Measurements from ENCODE around the gene APPL2. TPM values are rescaled to one million over a fixed set of nuclear protein-coding genes. Genes with fewer than 3 reads are reported as not detected.

Gene APPL2
- total and polyA plus RNA-seq, 2 of the 13 experiments (the other 11 are each of a cell fraction or from before 2014, with no cell fraction given), result 9.9 to 11.1 TPM

DNA sequence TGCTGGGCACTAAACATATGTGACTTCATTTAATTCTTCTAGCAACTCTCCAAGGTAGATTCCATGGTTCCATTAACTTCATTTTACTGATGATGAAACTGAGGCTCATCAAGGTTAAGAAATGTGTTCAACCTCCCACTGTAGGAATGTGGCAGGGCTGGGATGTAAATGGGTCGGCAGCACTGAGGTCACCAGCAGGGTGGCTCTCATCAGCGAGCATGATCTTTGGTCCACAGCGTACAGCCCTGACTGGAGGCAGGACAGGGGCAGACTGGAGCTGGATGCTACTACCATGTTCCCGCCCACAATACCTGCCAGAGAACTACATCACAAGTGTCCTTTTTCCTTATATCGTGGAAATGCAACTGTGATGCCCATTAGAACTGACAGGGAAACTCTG, 4.6 kb downstream of the APPL2 start:
- Histone ChIP-seq H3K9ac (ENCODE audit: insufficient read depth, low read depth, low read length) (no peak overlapping the region), H3K4me1 (ENCODE audit: insufficient read depth, low read length) (peaks cover 35% of the 10 kb centered on the region), H3K4me2 (ENCODE audit: low read depth, low read length) (no peak overlapping the region), H3K27ac (ENCODE audit: extremely low read length, insufficient read depth, low read length) (no peak overlapping the region), H3K4me3 (replicated peaks in 1 of 3; ENCODE audit: insufficient read depth in 1 of 3, low read depth in 2 of 3, low read length in 3 of 3) (no peak overlapping the region), H3K36me3 (replicated peaks in 1 of 2; ENCODE audit: control insufficient read depth in 1 of 2, insufficient read depth in 2 of 2, low read length in 2 of 2) (peaks cover 5 to 13% of the 10 kb centered on the region in 2 experiments; a peak in 4 of 5 replicates), H4K20me1 (ENCODE audit: insufficient read depth, low read length) (no peaks in the 10 kb centered on the region; the same call in 1 of the 2 replicates), H3K9me3 (ENCODE audit: low read length) (no peaks in the 10 kb centered on the region), H3K27me3 (ENCODE audit: control insufficient read depth in 1 of 2, insufficient read depth in 2 of 2, low read length in 2 of 2) (peaks cover 0 to under 1% of the 10 kb centered on the region in 2 experiments; a peak in 2 of 5 replicates), H3K79me2 (ENCODE audit: insufficient read depth, low read length) (peaks cover 21% of the 10 kb centered on the region), H2AFZ (ENCODE audit: low read length) (no peak overlapping the region)
- in situ Hi-C loops (cut with HindIII; ENCODE audit: extremely low pct_ligation_motif_present, low pct_unique_long_range_greater_than_20kb), result no loop called here
- DNase-seq (ENCODE audit: low spot score), result peak; percentile 31
- intact Hi-C loops (cut with micrococcal nuclease; ENCODE audit: unreplicated experiment), result loop anchor here (5.0 kb wide), 1 partner anchor 101 kb away; the partner anchor contains the start of gene C12orf75
- WGBS (ENCODE audit: low lambda C conversion rate), result 43% methylated on average over 4 of the region's 5 CpGs
- peak; percentile 62 for FAIRE-seq
- TF ChIP-seq NR2F6 (IDR thresholded peaks at IDR 0.05), result no peak
- peak; percentile 57; the same call in 1 of the 2 replicates for TF ChIP-seq NR2F6 (CRISPR knock-in tag; IDR thresholded peaks at IDR 0.05)
- TF ChIP-seq, protein P1, sequence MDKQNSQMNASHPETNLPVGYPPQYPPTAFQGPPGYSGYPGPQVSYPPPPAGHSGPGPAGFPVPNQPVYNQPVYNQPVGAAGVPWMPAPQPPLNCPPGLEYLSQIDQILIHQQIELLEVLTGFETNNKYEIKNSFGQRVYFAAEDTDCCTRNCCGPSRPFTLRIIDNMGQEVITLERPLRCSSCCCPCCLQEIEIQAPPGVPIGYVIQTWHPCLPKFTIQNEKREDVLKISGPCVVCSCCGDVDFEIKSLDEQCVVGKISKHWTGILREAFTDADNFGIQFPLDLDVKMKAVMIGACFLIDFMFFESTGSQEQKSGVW (CRISPR knock-in tag; IDR thresholded peaks at IDR 0.05; ENCODE audit: borderline replicate concordance), result no peak
- TF ChIP-seq SALL2 (CRISPR knock-in tag; IDR thresholded peaks at IDR 0.05), result no peak
- TF ChIP-seq KMT2B (CRISPR knock-in tag; IDR thresholded peaks at IDR 0.05), result no peak
- TF ChIP-seq GLI4 (CRISPR knock-in tag; IDR thresholded peaks at IDR 0.05; ENCODE audit: borderline replicate concordance), result no peak
- TF ChIP-seq, protein P2, sequence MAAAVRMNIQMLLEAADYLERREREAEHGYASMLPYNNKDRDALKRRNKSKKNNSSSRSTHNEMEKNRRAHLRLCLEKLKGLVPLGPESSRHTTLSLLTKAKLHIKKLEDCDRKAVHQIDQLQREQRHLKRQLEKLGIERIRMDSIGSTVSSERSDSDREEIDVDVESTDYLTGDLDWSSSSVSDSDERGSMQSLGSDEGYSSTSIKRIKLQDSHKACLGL (CRISPR knock-in tag; IDR thresholded peaks at IDR 0.05), result no peak
- TF ChIP-seq HNF4A (CRISPR knock-in tag; IDR thresholded peaks at IDR 0.05), result peak; percentile 50
- no peak for TF ChIP-seq ZNF550 (CRISPR knock-in tag; IDR thresholded peaks at IDR 0.05; ENCODE audit: borderline replicate concordance)
- TF ChIP-seq NFRKB (IDR thresholded peaks at IDR 0.05), result no peak
- no peak for TF ChIP-seq KDM2A (CRISPR knock-in tag; IDR thresholded peaks at IDR 0.05; ENCODE audit: borderline replicate concordance, low read depth)
- TF ChIP-seq, protein P3, sequence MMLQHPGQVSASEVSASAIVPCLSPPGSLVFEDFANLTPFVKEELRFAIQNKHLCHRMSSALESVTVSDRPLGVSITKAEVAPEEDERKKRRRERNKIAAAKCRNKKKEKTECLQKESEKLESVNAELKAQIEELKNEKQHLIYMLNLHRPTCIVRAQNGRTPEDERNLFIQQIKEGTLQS (CRISPR knock-in tag; IDR thresholded peaks at IDR 0.05), result 0 out of 2 replicates have a peak, but pooled peaks have one; percentile 10
- no peak for TF ChIP-seq PHF20 (CRISPR knock-in tag; IDR thresholded peaks at IDR 0.05)
- peak; percentile 85 for TF ChIP-seq ZNF629 (CRISPR knock-in tag; conservative IDR thresholded peaks at IDR 0.05)
- TF ChIP-seq, protein P4, sequence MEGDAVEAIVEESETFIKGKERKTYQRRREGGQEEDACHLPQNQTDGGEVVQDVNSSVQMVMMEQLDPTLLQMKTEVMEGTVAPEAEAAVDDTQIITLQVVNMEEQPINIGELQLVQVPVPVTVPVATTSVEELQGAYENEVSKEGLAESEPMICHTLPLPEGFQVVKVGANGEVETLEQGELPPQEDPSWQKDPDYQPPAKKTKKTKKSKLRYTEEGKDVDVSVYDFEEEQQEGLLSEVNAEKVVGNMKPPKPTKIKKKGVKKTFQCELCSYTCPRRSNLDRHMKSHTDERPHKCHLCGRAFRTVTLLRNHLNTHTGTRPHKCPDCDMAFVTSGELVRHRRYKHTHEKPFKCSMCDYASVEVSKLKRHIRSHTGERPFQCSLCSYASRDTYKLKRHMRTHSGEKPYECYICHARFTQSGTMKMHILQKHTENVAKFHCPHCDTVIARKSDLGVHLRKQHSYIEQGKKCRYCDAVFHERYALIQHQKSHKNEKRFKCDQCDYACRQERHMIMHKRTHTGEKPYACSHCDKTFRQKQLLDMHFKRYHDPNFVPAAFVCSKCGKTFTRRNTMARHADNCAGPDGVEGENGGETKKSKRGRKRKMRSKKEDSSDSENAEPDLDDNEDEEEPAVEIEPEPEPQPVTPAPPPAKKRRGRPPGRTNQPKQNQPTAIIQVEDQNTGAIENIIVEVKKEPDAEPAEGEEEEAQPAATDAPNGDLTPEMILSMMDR (CRISPR knock-in tag; IDR thresholded peaks at IDR 0.05), result peak; percentile 17; the same call in 1 of the 2 replicates
- TF ChIP-seq, protein P5, sequence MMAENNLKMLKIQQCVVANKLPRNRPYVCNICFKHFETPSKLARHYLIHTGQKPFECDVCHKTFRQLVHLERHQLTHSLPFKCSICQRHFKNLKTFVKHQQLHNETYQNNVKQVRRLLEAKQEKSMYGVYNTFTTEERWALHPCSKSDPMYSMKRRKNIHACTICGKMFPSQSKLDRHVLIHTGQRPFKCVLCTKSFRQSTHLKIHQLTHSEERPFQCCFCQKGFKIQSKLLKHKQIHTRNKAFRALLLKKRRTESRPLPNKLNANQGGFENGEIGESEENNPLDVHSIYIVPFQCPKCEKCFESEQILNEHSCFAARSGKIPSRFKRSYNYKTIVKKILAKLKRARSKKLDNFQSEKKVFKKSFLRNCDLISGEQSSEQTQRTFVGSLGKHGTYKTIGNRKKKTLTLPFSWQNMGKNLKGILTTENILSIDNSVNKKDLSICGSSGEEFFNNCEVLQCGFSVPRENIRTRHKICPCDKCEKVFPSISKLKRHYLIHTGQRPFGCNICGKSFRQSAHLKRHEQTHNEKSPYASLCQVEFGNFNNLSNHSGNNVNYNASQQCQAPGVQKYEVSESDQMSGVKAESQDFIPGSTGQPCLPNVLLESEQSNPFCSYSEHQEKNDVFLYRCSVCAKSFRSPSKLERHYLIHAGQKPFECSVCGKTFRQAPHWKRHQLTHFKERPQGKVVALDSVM (CRISPR knock-in tag; IDR thresholded peaks at IDR 0.05), result no peak
- ChIA-PET POLR2A (no interaction called here), CTCF (ENCODE audit: low intra/inter-chr PET ratio, low total read pairs) (no interaction called here)
- ATAC-seq, result peak; percentile 67
- BruUV-seq (replicated peaks), result no TSS peak
